ENCODE measurements around the gene GCAT. TPM values are rescaled to one million over a fixed set of nuclear protein-coding genes. Genes with fewer than 3 reads are reported as not detected.

GCAT gene
- total and polyA plus RNA-seq, 2 of the 13 experiments (the other 11 are each of a cell fraction or from before 2014, with no cell fraction given): 28.0 to 50.3 TPM

DNA sequence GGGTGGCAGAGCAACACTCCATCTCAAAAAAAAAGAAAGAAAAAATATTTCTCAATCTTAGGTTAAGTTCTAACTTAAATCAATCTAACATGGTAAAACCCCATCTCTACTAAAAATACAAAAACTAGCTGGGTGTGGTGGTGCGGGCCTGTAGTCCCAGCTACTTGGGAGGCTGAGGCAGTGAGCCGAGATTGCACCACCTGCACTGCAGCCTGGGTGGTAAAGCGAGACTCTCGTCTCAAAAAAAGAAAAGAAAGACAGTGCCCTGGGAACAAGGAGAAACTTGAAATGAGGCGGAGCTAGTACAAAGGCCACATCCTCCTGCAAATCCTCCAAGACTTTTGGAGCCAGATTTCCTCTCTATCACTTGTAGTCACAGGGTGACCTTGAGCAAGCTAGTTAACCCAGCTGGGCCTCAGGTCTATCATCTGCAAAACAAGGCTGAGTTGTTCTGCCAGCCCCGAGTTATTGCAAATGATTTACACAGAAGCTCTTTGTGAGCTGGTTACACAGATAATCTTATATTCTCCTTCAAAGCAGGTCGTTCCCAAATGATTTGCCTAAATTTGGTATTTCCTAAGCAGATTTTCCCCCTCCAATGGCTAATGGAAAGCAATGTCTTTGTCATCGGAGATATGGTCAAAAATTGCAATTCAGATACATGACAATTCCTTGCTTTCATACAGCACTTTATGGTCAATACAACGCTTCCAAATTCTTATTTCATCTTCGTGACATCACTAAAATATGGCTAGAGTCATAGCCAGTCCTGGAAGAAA lies 34.5 kb downstream of the GCAT start (continued):
- TF ChIP-seq, protein P1, sequence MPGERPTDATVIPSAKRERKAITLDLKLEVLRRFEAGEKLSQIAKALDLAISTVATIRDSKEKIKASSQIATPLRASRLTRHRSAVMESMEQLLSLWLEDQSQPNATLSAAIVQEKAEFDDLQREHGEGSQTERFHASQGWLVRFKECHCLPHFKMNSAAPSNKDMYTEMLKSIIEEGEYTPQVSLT (CRISPR knock-in tag; IDR thresholded peaks at IDR 0.05; ENCODE audit: borderline replicate concordance, low read depth): no peak
- no peak for TF ChIP-seq ZNF589 (CRISPR knock-in tag; conservative IDR thresholded peaks at IDR 0.05)
- no peak for TF ChIP-seq NFYC (CRISPR knock-in tag; IDR thresholded peaks at IDR 0.05)
- TF ChIP-seq ZBTB42 (CRISPR knock-in tag; IDR thresholded peaks at IDR 0.05): no peak
- TF ChIP-seq HOXA3 (CRISPR knock-in tag; IDR thresholded peaks at IDR 0.05): 0 out of 2 replicates have a peak, but pooled peaks have one; percentile 13
- no peak for TF ChIP-seq MATR3 (CRISPR knock-in tag; IDR thresholded peaks at IDR 0.05)
- TF ChIP-seq HCFC1 (IDR thresholded peaks at IDR 0.05; ENCODE audit: low read depth, low read length): no peak
- TF ChIP-seq TCF12 (IDR thresholded peaks at IDR 0.05): no peak
- TF ChIP-seq TCF12 (CRISPR knock-in tag; IDR thresholded peaks at IDR 0.05): no peak
- no peak for TF ChIP-seq ZNF572 (CRISPR knock-in tag; IDR thresholded peaks at IDR 0.05)
- TF ChIP-seq, protein P2, sequence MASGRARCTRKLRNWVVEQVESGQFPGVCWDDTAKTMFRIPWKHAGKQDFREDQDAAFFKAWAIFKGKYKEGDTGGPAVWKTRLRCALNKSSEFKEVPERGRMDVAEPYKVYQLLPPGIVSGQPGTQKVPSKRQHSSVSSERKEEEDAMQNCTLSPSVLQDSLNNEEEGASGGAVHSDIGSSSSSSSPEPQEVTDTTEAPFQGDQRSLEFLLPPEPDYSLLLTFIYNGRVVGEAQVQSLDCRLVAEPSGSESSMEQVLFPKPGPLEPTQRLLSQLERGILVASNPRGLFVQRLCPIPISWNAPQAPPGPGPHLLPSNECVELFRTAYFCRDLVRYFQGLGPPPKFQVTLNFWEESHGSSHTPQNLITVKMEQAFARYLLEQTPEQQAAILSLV (CRISPR knock-in tag; IDR thresholded peaks at IDR 0.05; ENCODE audit: borderline replicate concordance): no peak
- peak; percentile 38; the same call in 1 of the 2 replicates for TF ChIP-seq SOX5 (CRISPR knock-in tag; IDR thresholded peaks at IDR 0.05; ENCODE audit: borderline replicate concordance)
- TF ChIP-seq, protein P3, sequence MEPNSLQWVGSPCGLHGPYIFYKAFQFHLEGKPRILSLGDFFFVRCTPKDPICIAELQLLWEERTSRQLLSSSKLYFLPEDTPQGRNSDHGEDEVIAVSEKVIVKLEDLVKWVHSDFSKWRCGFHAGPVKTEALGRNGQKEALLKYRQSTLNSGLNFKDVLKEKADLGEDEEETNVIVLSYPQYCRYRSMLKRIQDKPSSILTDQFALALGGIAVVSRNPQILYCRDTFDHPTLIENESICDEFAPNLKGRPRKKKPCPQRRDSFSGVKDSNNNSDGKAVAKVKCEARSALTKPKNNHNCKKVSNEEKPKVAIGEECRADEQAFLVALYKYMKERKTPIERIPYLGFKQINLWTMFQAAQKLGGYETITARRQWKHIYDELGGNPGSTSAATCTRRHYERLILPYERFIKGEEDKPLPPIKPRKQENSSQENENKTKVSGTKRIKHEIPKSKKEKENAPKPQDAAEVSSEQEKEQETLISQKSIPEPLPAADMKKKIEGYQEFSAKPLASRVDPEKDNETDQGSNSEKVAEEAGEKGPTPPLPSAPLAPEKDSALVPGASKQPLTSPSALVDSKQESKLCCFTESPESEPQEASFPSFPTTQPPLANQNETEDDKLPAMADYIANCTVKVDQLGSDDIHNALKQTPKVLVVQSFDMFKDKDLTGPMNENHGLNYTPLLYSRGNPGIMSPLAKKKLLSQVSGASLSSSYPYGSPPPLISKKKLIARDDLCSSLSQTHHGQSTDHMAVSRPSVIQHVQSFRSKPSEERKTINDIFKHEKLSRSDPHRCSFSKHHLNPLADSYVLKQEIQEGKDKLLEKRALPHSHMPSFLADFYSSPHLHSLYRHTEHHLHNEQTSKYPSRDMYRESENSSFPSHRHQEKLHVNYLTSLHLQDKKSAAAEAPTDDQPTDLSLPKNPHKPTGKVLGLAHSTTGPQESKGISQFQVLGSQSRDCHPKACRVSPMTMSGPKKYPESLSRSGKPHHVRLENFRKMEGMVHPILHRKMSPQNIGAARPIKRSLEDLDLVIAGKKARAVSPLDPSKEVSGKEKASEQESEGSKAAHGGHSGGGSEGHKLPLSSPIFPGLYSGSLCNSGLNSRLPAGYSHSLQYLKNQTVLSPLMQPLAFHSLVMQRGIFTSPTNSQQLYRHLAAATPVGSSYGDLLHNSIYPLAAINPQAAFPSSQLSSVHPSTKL (CRISPR knock-in tag; IDR thresholded peaks at IDR 0.05): peak; percentile 72
- TF ChIP-seq MTF2 (CRISPR knock-in tag; IDR thresholded peaks at IDR 0.05; ENCODE audit: borderline replicate concordance): no peak
- TF ChIP-seq TEAD3 (CRISPR knock-in tag; optimal IDR thresholded peaks at IDR 0.05; ENCODE audit: borderline replicate concordance): no peak
- no peak for TF ChIP-seq ZNF75D (CRISPR knock-in tag; IDR thresholded peaks at IDR 0.05; ENCODE audit: borderline replicate concordance)
- no peak for TF ChIP-seq NR2F6 (IDR thresholded peaks at IDR 0.05)
- TF ChIP-seq NR2F6 (CRISPR knock-in tag; IDR thresholded peaks at IDR 0.05): peak; percentile 32; the same call in 1 of the 2 replicates
- no peak for TF ChIP-seq ZNF383 (CRISPR knock-in tag; IDR thresholded peaks at IDR 0.05; ENCODE audit: borderline replicate concordance)
- no peak for TF ChIP-seq THYN1 (CRISPR knock-in tag; IDR thresholded peaks at IDR 0.05; ENCODE audit: borderline replicate concordance, low read depth)
- TF ChIP-seq, protein P4, sequence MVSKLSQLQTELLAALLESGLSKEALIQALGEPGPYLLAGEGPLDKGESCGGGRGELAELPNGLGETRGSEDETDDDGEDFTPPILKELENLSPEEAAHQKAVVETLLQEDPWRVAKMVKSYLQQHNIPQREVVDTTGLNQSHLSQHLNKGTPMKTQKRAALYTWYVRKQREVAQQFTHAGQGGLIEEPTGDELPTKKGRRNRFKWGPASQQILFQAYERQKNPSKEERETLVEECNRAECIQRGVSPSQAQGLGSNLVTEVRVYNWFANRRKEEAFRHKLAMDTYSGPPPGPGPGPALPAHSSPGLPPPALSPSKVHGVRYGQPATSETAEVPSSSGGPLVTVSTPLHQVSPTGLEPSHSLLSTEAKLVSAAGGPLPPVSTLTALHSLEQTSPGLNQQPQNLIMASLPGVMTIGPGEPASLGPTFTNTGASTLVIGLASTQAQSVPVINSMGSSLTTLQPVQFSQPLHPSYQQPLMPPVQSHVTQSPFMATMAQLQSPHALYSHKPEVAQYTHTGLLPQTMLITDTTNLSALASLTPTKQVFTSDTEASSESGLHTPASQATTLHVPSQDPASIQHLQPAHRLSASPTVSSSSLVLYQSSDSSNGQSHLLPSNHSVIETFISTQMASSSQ (IDR thresholded peaks at IDR 0.05; ENCODE audit: low read depth): no peak
- TF ChIP-seq, protein P4 (CRISPR knock-in tag; IDR thresholded peaks at IDR 0.05; ENCODE audit: borderline replicate concordance): peak; percentile 56; the same call in 1 of the 2 replicates
